Epithelial cell of esophagus (primary cell): ENCODE results near the gene CHRNA3.
"Not testable (repeated sequence)": the region's sequence is repeated elsewhere in the genome, so short reads cannot be mapped to it uniquely, and the experiment has no call there.

Experiments
- DNase-seq: peaks from one replicate; pipeline ENCODE4 v3.0.0; 2010; ENCODE audit warnings: low read depth
- H3K4me3 ChIP-seq: 2 replicates; pipeline ENCODE4 v1.5.1; 2011; ENCODE audit warnings: mild to moderate bottlenecking, low read length, control low read depth
- CTCF ChIP-seq: IDR thresholded peaks from 2 replicates; pipeline ENCODE4 v1.5.1; 2011; ENCODE audit warnings: low read depth, mild to moderate bottlenecking, low read length, control low read depth, inconsistent platforms; ENCODE audit not compliant: insufficient read depth; ENCODE audit errors: missing control alignments

The CHRNA3 gene

GRCh38 chr15:78564743-78565096, 56.1 kb downstream of the CHRNA3 start:
- TF ChIP-seq CTCF = no peak
- DNase-seq = no peak
- no peak overlapping the region for H3K4me3 ChIP-seq

GRCh38 chr15:78563092-78563491, 57.7 kb downstream of the CHRNA3 start:
- DNase-seq = no peak
- no peak overlapping the region for H3K4me3 ChIP-seq
- no peak for TF ChIP-seq CTCF

- no peak for TF ChIP-seq CTCF
- no peak overlapping the region for H3K4me3 ChIP-seq
- no peak for DNase-seq
Observed at GRCh38 chr15:78561490-78561889, 59.3 kb downstream of the CHRNA3 start.

GRCh38 chr15:78560201-78560600, 60.6 kb downstream of the CHRNA3 start:
- not testable (repeated sequence) for H3K4me3 ChIP-seq, DNase-seq

- TF ChIP-seq CTCF = no peak
- no peak overlapping the region for H3K4me3 ChIP-seq
- no peak for DNase-seq
Observed at GRCh38 chr15:78552597-78552996, 68.2 kb downstream of the CHRNA3 start.

GRCh38 chr15:78551902-78552301, 68.9 kb downstream of the CHRNA3 start:
- no peak for TF ChIP-seq CTCF
- DNase-seq = no peak
- no peak overlapping the region for H3K4me3 ChIP-seq

- no peak overlapping the region for H3K4me3 ChIP-seq
- TF ChIP-seq CTCF = no peak
- no peak for DNase-seq
Observed at GRCh38 chr15:78550815-78551214, 70.0 kb downstream of the CHRNA3 start.

GRCh38 chr15:78550194-78550593, 70.6 kb downstream of the CHRNA3 start:
- TF ChIP-seq CTCF = no peak
- DNase-seq = no peak
- no peak overlapping the region for H3K4me3 ChIP-seq
